HG02759 (cell line): Measurements from ENCODE around the gene PTGES.

Experiments
- ATAC-seq: cut with Tn5 transposase; IDR thresholded peaks from one replicate; pipeline ENCODE4 v1.9.1; 2021; ENCODE audit warnings: mild to moderate bottlenecking, moderate library complexity; ENCODE audit not compliant: unreplicated experiment

PTGES gene

DNA sequence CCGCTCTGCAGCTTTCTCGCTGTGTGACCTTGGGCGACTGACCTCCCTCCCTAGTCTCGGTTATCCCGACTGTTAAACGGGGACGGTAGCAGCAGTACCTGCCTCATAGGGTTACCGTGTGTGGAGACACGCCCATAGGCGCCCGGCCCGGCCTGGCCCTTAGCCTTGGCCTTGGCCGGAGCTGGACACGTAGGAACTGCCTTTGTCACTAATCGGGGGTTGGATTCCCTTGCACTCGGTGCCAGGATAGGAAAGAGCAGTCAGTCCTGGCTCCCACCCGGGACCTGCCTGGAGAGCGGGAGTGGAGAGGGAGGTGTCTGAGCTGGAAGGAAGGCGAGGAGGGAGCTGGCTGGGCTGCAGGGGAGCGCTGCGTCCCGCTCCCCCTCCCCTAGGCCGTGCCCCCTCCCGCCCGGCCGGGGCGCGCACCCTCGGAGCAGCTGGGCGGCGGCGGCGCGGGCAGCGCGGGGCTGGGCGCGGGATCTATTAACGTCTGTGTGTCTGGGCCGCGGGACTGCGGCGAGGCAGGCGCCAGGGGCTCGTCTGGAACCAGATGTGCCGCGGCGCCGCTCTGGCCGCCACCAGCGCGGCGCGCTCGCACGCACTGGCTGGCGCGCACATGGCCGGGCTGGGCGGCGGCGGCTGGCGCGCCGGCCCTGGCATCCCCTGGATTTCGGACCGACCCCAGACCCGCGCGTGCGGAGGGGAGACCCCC lies 55.7 kb downstream of the PTGES start:
- no peak for ATAC-seq

DNA sequence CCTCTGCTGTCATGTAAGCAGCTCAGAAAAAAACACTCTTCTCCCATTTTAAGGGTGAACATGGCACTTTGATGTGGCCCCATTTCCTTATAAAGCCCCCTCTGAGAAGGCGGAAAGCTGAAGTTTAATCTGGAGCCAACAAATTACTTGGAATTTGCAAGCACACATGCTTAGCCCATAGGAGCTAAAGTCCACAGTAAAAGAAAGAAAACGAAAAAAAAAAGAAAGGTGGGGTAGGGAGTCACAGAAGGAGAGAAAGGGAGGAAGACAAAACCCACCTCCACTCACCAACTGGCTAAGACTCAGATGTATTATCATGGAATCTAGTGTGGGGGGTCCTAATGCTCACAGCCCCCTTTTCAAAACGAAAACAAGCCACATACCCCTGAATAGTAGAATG lies 57.0 kb downstream of the PTGES start:
- no peak for ATAC-seq

DNA sequence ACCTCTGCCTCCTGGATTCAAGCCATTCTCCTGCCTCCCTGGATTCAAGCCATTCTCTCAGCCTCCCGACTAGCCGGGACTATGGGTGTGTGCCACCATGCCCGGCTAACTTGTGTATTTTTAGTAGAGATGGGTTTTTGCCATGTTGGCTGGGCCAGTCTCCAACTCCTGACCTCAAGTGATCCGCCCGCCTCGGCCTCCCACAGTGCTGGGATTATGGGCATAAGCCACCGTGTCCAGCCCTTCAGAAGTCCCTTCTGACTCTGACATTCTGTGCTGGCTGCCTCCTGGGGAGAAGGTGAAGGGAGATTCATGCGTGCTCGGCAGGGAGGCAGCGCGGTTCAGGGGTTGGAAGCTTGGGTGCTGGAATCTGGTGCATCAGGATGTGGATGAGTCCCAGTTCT lies 58.6 kb downstream of the PTGES start:
- ATAC-seq: no peak

DNA sequence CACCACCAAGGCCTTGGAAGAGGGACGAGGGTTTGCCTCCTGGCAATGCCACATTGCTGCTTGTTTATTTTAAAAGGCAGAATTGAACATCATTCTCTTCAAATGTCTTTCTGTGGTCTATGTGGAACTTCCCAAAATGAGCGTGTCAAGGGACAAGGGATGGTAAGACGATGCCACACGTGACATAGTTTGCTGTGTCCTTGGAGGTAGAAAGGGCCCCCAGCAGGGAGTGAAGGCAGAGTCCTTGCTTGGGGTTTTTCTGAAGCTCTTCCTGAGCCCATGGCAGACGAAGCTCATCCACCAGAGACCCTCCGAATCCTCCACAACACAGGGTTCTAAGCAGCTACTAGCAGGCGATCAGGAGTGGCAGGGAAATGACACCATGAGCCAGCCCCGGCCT lies 59.1 kb downstream of the PTGES start:
- no peak for ATAC-seq

DNA sequence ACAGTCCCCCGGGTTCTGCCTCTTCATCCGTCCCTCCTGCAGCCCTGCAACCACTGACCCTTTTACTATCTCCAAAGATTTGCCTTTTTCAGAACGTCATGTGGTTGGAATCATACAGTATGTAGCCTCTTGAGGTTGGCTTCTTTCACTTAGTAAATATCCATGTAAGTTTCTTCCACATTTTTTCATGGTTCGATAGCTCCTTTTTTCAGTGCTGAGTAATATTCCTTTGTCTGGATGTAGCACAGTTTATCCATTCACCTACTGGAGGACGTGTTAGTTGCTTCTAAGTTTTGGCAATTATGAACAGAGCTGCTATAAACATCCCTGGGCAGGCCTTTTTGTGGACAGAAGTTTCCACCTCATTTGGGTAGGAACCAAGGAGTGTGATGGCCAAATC lies 60.3 kb downstream of the PTGES start:
- ATAC-seq: no peak
